ENCODE data around the gene INAFM1.

DNA sequence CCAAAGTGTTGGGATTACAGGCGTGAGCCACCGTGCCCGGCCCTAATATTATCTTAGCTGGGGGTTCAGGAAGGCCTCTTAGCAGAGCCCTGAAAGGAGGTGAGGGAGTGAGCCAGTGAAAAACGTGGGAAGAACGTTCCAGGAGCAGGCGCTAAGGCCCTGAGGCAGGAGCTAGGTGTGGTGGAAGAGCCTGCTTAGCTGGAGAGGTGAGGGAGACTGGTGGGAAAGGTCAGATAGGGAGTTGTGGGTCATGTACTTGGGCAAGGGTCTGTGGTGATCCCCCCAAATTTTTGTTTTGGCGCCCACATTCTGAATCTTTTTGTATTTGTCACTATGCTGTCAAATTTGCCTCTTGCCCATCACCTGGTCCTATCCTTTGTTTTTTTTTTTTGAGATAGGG lies 5.1 kb upstream of the INAFM1 start:
- TF ChIP-seq, protein P1, sequence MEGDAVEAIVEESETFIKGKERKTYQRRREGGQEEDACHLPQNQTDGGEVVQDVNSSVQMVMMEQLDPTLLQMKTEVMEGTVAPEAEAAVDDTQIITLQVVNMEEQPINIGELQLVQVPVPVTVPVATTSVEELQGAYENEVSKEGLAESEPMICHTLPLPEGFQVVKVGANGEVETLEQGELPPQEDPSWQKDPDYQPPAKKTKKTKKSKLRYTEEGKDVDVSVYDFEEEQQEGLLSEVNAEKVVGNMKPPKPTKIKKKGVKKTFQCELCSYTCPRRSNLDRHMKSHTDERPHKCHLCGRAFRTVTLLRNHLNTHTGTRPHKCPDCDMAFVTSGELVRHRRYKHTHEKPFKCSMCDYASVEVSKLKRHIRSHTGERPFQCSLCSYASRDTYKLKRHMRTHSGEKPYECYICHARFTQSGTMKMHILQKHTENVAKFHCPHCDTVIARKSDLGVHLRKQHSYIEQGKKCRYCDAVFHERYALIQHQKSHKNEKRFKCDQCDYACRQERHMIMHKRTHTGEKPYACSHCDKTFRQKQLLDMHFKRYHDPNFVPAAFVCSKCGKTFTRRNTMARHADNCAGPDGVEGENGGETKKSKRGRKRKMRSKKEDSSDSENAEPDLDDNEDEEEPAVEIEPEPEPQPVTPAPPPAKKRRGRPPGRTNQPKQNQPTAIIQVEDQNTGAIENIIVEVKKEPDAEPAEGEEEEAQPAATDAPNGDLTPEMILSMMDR (IDR thresholded peaks at IDR 0.05) = no peak
- no peak for TF ChIP-seq FOXM1 (IDR thresholded peaks at IDR 0.05; ENCODE audit: low read depth)
- TF ChIP-seq, protein P2, sequence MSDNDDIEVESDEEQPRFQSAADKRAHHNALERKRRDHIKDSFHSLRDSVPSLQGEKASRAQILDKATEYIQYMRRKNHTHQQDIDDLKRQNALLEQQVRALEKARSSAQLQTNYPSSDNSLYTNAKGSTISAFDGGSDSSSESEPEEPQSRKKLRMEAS (IDR thresholded peaks at IDR 0.05; ENCODE audit: low read depth) = no peak
- no peak for TF ChIP-seq RFX5 (IDR thresholded peaks at IDR 0.05; ENCODE audit: low read length)
- no peak for TF ChIP-seq YY1 (IDR thresholded peaks at IDR 0.05; ENCODE audit: low read depth)
